CD4-positive, alpha-beta T cell treated with Interleukin-2 at 100 ng/mL for 4 hours (primary cell): ENCODE results near the gene SEC61A2.
"Not testable (repeated sequence)": the region's sequence is repeated elsewhere in the genome, so short reads cannot be mapped to it uniquely, and the experiment has no call there.

Source experiments
- DNase-seq: peaks from one replicate; pipeline ENCODE4 v3.0.0-alpha.2; 2020; ENCODE audit warnings: low spot score

Gene SEC61A2

GRCh38 chr10:12160664-12161063 is 31.2 kb downstream of the SEC61A2 start:
- DNase-seq: no peak

- no peak for DNase-seq
These were observed 33.5 kb downstream of the SEC61A2 start for GRCh38 chr10:12162927-12163326.

GRCh38 chr10:12164085-12164484 is 34.6 kb downstream of the SEC61A2 start:
- no peak for DNase-seq

- no peak for DNase-seq
These were observed 35.6 kb downstream of the SEC61A2 start for GRCh38 chr10:12165036-12165435.

GRCh38 chr10:12165999-12166775 is 36.7 kb downstream of the SEC61A2 start:
- no peak for DNase-seq

GRCh38 chr10:12171512-12171911 is 42.0 kb downstream of the SEC61A2 start:
- DNase-seq: not testable (repeated sequence)

GRCh38 chr10:12177642-12178041 is 48.2 kb downstream of the SEC61A2 start:
- DNase-seq: no peak

GRCh38 chr10:12179606-12180170 is 50.2 kb downstream of the SEC61A2 start:
- DNase-seq: no peak

- no peak for DNase-seq
These were observed 50.9 kb downstream of the SEC61A2 start for GRCh38 chr10:12180221-12180974.

- DNase-seq: peak; percentile 88
These were observed 51.7 kb downstream of the SEC61A2 start for GRCh38 chr10:12181065-12181775.

- no peak for DNase-seq
These were observed 54.7 kb downstream of the SEC61A2 start for GRCh38 chr10:12184165-12184564.

GRCh38 chr10:12186323-12186722 is 56.8 kb downstream of the SEC61A2 start:
- peak; percentile 11 for DNase-seq

GRCh38 chr10:12187321-12187905 is 57.9 kb downstream of the SEC61A2 start:
- DNase-seq: no peak

GRCh38 chr10:12188656-12189055 is 59.2 kb downstream of the SEC61A2 start:
- DNase-seq: no peak

- DNase-seq: no peak
These were observed 59.9 kb downstream of the SEC61A2 start for GRCh38 chr10:12189426-12189825.

- DNase-seq: no peak
These were observed 62.2 kb downstream of the SEC61A2 start for GRCh38 chr10:12191715-12192114.

- DNase-seq: no peak
These were observed 63.7 kb downstream of the SEC61A2 start for GRCh38 chr10:12193193-12193592.

- peak; percentile 27 for DNase-seq
These were observed 65.3 kb downstream of the SEC61A2 start for GRCh38 chr10:12194752-12195271.

- no peak for DNase-seq
These were observed 65.8 kb downstream of the SEC61A2 start for GRCh38 chr10:12195281-12195602.

- peak; percentile 81 for DNase-seq
These were observed 66.4 kb downstream of the SEC61A2 start, which contains the start of the genes CDC123 and NUDT5 for GRCh38 chr10:12195603-12196506. Gene CDC123 (plus strand): TSS chr10:12196188. CDS start chr10:12196246, 58 bp downstream. Gene NUDT5 (minus strand): TSS chr10:12195891. CDS start chr10:12186291, 9,600 bp downstream.
